Fibroblast of lung (primary cell): ENCODE results near the gene CASP6.

Experiments used
- EZH2 ChIP-seq: IDR thresholded peaks from 2 replicates; pipeline ENCODE4 v1.5.1; 2012; ENCODE audit warnings: low read length, control low read depth, mild to moderate bottlenecking; ENCODE audit errors: missing control alignments
- TF ChIP-seq, protein P1 (sequence below), 2 donors: IDR thresholded peaks in 1 of 2; conservative IDR thresholded peaks in 1 of 2; 1 replicate in 1 of 2; 2 replicates in 1 of 2; pipeline ENCODE4 v1.5.1; 2011 to 2012; ENCODE audit warnings: low read length in 2 of 2, control low read depth in 1 of 2, inconsistent platforms in 1 of 2, low read depth in 1 of 2, mild to moderate bottlenecking in 1 of 2

GRCh38 chr4:109708990-109709389, 5.7 kb upstream of the CASP6 start:
- TF ChIP-seq, protein P1, sequence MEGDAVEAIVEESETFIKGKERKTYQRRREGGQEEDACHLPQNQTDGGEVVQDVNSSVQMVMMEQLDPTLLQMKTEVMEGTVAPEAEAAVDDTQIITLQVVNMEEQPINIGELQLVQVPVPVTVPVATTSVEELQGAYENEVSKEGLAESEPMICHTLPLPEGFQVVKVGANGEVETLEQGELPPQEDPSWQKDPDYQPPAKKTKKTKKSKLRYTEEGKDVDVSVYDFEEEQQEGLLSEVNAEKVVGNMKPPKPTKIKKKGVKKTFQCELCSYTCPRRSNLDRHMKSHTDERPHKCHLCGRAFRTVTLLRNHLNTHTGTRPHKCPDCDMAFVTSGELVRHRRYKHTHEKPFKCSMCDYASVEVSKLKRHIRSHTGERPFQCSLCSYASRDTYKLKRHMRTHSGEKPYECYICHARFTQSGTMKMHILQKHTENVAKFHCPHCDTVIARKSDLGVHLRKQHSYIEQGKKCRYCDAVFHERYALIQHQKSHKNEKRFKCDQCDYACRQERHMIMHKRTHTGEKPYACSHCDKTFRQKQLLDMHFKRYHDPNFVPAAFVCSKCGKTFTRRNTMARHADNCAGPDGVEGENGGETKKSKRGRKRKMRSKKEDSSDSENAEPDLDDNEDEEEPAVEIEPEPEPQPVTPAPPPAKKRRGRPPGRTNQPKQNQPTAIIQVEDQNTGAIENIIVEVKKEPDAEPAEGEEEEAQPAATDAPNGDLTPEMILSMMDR (conservative IDR thresholded peaks at IDR 0.05 in 1 of 2, IDR thresholded peaks at IDR 0.05 in 1 of 2; ENCODE audit: low read depth in 1 of 2, low read length in 2 of 2) = no peak
- no peak for TF ChIP-seq EZH2
